Measurements from ENCODE around the gene KCNK2.
A peak's percentile ranks its signal among the peaks of the same experiment; 100 is the strongest.

Gene KCNK2, protein sequence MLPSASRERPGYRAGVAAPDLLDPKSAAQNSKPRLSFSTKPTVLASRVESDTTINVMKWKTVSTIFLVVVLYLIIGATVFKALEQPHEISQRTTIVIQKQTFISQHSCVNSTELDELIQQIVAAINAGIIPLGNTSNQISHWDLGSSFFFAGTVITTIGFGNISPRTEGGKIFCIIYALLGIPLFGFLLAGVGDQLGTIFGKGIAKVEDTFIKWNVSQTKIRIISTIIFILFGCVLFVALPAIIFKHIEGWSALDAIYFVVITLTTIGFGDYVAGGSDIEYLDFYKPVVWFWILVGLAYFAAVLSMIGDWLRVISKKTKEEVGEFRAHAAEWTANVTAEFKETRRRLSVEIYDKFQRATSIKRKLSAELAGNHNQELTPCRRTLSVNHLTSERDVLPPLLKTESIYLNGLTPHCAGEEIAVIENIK

DNA sequence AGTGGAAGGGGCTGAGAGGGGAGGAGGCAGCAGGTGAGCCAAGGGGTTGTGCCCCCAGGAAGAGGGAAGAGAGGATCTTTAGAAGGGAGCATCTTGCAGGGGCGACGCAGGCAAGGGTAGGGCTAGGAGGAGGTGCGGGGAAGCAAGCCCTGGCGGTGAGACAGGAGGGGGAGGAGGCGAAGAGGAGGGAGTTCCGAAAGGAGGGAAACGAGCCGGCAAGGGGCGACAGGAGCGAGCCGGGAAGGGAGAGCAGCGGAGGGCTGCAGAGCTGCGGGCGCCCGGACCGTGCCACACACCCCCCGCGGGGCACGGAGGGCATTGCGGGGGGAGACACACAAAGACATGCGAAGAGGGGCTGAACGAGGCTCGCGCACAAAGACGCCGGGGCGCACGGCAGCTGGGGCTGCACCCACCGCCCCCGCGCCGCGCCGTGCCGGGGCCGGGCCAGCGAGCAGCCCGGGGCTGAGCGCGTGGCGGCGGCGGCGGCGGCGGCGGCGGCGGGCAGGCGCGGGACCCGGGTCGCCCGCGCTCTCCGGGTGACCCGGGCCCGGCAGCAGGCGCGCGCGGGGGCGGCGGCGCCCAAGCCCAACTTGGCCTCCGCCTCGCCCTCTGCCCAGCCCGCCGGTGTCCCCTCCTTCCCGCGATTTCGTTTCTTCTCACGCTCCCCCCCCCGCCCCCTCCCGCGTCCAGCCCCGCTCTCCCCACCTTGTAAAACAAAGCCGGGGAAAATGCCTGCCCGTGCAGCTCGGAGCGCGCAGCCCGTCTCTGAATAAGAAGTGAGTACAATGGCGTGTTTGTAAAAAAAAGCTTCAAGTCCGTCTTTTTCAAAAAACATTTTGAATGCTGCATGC, at the start of gene KCNK2:
Gene KCNK2, plus strand, starts transcription at position 206 of the 851 bp plus-strand sequence. CDS start 649 bp downstream, outside the sequence.
- DNase-seq, result peak; percentile 54

DNA sequence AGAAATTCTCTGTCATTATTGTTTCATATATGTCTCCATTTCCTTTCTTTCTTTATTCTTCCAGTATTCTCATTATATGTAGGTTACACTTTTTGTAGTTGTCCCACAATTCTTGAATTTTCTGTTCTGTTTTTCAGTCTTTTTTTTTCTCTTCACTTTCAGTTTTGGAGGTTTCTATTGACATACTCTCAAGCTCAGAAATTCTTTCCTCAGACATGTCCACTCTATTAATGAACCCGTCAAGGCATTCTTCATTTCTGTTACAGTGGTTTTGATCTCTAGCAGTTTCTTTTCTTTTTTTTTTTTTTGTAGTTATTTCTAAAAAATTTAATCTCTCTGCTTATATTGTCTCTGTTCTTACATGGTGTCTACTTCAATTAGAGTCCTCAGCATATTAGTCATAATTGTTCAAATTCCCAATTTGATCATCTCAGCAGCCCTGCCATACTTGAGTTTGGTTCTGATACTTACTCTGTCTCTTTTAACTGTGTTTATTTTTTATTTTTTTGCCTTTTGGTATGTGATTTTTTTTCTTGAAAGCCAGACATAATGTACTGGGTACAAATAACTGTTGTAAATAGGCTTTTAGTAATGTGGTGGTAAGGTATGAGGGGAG, 49.5 kb upstream of the KCNK2 start:
- DNase-seq, result no peak

DNA sequence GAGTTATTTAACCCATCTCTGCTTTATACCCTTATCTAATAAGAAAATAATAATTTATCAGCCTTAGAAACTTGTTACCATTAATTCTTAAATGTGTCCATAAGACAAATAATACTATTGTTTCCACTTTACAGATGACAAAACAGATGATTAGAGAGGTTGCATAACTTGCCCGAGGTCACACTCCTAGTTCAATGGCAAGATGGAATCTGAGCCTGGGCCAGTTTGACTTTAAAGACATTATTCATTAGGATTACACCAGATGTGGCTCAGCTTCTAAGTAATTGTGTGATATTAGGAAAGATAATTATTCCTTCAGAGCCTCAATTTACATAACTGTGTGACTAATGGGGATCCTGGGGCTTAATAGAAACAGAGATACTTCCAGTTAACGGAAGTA, 42.3 kb upstream of the KCNK2 start:
- DNase-seq, result no peak

DNA sequence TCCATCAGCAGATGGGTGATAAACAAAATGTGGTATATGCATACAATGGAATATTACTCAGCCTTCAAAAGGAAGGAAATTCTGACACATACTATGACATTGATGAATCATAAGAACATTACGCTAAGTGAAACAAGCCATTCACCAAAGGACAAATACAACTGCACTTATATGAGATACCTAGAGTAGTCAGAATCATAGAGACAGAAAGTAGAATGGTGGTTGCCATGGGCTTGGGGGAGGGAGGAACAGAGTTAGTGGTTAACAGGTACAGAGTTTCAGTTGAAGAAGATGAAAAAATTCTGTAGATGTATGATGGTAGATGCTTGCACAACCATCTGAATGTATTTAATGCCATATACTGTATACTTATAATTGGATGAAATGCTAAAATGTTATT, 39.1 kb upstream of the KCNK2 start:
- no peak for DNase-seq

DNA sequence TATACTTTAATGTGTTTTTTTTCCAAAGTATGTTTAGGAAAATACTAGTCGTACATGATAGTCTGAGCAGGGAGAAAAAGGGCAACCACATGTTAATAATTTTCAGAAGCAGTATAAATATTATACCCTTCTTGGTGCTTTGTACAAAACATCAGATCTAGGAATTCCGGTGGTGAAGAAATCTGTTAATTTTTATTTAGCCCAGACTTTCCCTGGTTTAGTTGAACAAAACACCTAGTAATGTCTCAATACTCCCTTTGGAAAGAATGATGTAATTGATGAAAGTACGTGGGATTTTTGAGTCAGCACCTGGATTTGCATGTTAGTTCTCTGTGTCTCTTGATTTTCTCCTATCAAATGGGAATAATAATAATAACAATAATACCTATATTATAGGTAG, 38.4 kb upstream of the KCNK2 start:
- no peak for DNase-seq

DNA sequence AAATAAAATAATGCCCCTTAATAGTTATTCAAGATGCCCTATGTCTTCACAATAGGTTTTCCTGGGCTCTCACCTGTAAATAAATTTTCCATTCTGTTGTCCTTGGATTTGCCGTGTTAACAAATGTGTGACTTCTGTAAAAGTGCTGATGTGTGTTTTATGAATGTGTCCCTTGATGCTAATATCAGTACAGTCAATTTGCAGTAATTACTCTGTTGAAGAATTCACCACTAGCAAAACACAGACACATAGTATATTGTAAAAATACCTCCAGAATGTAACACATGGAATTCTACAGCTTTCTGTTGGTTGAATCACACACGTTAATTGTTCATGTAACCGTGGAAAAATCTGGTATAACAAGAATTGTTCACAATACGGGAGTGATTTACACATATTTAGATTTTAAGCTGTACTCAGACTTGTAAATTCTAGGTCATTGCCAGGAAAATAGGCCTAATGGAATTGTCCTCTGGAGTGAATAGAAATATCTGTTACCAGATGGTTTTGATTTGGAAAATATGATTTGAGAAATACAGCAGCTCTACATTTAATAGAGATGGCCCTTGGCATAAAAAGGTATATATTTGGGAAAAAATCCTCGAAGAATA, 36.7 kb upstream of the KCNK2 start:
- DNase-seq, result no peak

DNA sequence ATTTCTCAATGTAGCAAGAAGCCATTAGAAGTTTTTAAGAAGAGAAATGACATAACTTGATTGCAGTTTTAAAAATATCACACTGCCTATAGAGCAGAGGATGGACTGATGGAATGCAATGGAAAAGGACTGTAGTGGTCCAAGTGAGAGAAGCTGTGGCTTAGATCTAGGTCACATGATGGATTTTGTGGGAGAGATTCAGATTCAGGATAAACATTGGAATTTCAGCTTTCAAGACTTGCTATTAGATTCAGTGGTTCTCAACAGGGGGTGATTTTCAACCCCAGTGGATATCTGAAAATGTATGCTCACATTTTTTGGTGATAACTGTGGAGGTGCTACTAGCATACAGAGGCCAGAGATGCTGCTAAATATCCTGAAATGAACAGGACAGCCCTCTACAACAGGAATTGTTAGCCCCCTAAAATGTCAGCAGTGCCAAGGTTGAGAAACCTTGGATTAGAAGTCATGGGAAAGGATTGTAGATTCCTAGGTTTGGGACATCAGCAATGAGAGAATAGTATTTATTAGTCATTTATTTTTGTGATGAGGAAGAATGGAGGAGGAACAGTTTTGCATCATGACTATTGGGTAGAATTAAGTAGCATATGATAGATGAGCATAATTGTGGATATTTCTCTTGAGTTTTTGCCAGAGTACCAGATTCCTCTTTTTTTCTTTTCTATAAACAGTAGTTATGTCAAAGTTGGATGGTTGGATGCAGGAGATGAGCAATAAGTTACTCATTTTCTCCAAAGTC, 30.1 kb upstream of the KCNK2 start:
- no peak for DNase-seq

DNA sequence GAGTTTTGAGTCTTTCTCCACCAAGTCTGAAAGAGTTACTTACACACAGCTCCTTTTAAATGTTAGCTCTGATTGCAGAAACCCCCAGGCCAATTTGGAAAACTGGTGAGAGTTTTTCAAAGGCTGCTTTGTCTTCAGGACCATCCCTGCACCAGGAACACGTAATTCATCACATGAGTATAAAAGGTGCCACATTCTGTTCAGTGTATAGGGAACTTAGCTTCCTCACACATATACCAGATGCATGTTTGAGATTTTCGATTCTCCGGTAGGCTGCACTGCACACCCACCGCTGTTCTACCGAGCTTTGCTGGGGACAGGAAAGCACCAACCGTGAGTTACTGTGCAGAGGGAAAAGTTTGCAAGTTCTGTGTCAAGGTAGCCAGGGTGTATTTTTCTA, 28.3 kb upstream of the KCNK2 start:
- DNase-seq, result no peak

DNA sequence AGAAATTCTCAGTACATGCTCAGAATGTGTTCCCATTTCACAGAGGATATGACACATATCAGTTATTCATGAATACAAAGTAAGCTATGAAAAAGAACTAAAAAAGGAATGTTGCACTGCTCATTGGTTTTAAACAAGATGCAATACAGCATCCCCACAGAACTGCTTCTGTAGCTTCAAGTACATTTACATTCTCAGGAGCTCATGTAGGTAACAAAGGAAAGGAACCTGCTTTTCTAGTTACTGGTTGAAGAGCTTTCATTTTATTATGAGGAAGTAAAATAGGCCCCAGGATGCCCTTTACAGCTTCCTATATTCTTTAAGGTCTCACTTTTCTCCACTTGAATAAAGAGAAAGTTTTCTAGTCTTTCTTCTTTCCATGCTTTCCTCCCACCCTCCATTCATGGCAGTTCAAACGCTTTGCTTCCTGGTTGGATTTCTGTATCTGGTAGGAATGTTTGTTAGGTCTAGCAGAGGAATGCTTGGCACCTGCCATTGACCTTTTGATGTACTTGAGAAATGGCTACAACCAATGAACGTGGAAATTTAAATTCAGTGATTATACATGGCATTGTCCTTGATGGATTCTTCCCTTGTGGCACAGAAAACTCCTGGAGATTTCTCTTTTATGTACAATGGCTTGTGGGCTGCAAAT, 27.1 kb upstream of the KCNK2 start:
- no peak for DNase-seq

DNA sequence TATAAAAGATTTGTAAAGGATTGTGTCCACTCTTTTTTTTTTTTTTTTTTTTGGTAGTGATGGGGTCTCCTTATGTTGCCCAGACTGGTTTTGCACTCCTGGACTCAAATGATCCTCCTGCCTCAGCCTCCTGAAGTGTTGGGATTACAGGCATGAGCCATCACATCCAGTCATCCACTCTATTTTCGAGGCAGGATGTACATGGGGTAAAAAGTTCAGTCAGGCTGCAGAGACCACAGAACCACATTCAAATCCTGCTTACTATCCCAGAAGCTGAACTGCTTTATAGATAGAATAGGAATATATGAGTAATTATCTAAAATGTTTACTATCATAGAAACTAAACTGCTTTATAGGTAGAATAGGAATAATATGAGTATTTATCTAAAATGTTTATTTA, 26.0 kb upstream of the KCNK2 start:
- DNase-seq, result no peak

DNA sequence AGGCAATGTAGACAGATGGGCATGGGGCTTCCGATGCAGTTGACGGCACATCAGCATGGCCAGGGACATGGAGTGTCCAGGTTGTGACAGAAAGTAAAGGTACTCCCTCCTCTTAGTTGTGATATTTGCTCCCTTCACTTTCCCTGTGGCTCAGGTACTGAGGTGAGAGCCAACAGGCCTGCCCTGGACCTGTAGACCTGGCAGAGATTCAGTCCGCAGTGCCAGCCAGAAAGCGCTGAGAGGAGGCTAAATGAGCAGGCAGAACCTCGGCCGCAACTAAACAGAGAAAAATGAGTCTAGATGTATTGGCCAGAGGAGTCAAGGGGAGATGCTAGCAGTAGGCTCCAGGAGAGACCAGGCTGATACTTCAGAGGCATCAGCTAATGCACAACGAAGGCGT, 22.6 kb upstream of the KCNK2 start:
- no peak for DNase-seq

DNA sequence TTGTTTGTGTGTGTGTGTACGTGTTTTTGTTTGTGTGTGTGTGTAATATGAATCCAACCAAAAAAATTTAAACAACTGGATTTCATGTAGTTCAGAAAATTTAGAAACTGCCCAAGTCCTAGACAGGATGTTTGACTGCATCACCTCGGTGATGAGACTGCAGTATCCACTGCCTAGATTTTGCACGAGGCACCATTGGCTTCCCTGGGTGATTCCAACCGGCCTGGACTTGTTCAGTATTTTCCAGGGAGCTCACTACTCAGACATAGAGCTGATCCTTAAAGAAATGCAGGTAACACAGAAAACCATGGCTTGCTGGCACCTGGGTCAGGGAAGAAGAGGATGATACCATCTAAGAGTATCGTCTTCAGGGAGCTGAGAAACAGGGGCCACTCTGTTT, 18.2 kb upstream of the KCNK2 start:
- DNase-seq, result no peak

DNA sequence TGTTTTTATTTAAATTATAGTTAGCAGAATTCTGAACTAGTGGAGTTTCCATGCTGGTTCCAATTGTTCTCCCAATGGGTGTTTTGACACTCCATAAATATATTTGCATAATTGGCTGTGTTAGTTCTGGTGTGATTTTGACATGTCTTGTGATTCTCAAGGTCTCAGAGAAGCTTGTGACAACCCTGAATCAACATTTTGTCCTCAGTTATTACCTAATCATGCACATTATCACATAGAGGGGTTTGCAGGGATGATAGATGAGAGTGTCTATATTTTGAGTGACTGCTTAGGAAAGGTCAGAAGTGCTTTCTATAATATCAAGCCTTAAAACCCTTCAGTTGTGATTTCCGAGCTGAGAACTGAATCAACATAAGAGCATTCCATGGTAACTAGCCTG, 11.5 kb upstream of the KCNK2 start:
- no peak for DNase-seq

DNA sequence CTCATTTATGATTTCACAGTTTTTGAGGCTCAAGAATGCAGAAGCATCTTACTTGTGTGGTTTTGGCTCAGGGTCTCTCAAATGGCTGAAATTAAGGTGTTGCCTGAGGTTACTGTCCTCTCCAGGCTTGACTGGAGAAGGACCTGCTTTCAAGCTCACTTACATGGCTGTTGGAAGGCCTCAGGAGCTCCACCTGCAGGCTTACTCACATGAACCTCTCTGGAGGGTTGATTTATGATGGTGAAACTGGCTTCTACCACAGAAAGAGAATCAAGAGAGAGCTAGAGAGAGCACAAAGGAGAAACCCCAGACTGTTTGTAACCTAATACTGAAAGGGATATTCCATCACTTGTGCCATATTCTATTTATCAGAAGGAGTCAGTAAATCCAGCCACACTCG, 6.2 kb upstream of the KCNK2 start:
- DNase-seq, result peak; percentile 28

DNA sequence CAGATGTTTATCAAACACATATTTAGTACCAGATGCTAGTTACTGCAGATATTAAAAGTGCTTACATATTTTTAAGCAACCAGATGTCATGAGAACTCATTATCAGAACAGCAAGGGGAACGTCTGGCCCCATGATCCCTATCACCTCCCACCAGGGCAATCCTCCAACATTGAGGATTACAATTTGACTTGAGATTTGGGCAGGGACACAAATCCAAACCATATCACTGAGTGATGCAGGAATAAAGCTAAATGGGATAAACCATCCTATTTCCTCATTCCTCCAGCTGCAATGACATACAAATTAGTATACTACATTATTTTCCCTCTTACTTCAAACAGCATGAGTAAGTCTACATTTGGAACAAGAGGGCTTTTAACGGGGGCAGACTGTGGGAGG, 3.1 kb upstream of the KCNK2 start:
- DNase-seq, result no peak

DNA sequence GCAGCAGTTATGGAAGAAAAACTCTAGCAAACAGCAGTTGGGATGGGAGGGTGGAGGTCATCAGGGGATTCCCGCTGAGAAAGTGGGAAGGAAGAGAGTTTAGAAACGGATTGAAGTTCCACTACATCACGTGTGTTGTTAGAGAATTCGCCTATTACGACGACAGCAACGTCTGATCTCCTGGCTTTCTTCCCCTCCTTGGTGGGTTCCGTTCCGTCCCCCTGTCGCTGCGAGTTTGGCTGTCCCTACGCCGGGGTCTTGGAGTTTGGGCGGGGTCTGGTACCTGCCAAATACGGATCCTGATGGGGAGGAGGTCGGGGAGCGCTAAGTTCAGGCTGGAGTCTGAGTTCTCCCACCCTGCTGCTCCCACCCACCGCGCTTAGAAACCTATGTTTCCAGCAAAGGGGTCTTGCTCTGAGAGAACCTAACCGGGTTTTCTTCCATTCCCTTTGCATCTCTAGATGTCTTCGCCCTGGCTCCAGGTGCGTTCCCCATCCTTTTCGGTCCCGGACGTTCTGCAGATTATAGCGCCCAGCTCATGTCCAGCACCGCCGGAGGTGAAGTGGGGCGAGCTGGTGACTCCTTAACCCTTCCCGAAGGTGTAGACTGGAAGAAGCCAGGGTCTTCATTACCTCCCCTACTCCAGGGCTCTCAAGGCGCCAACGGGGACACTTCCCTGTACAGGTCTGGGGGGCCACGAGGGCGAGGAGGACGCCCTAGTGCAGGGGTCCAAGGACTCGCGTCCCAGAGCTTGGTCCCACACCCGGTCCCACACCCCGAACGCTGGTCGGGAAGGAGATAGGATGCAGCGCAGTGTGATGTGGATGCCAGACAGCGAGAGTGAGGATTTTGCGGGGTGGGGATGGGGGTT, 641 bp upstream of the KCNK2 start:
- no peak for DNase-seq

DNA sequence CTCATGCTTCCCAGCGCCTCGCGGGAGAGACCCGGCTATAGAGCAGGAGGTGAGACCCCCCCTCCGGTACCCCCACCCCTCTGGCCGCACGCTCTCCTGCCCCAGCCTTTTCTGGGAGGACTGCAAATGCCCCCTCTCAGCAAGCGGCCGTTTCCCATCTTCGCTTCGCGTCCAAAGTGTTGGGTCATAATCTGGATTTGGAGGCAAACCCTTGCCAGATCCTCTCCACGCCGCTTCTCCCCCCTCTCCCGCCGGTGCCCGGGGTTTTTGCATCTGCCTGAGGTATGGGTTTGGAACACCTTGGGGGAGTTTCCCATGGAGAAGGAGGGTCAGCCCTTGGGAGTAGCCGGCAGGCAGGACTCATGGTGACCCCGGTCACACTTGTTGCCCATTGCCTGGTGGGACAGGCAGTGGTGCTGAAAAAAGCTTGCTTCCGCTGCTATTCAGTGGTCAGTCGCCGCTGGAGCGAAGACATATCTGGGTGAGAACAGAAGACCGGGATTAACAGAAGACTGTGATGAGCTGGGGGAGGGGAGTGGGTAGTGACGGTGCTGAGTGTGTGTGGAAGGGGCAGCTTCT, 935 bp downstream of the KCNK2 start:
- peak; percentile 47 for DNase-seq

DNA sequence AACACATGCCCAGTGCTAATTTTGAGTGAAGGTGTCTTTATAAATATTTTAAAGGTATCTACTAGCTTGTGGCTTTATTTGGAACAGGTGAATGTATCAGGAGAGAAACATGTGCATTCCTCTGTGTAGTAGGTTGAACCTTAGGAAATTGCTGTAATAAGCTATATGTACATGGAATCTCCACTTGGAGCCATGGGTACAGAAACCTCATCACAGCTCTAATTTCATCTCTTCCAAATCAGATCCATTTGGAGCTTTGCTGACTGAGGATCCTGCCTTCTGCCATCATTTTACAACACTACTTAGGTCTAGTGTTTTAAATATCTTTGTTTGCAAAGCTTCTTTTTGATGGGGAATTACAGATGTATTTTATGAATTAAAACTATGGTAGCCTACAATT, 2.1 kb downstream of the KCNK2 start:
- no peak for DNase-seq

DNA sequence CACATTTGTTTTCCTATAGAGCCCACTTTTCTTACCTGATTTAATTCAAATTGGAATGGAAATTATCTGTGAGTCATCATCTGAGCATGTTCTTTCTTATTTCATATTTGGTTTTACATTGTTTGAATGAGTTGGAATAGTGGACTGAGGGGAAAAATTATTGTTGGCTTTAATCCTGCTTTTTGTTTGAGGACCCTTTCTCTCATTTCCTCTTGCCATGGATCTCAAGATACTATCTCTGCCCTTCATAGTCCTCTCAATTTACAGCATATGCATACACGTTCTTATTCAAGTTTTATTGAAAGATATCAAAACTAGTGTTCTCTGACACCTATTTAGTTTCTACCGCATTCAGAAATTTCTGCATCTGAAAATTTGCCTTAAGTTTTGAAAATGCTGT, 5.1 kb downstream of the KCNK2 start:
- DNase-seq, result no peak

DNA sequence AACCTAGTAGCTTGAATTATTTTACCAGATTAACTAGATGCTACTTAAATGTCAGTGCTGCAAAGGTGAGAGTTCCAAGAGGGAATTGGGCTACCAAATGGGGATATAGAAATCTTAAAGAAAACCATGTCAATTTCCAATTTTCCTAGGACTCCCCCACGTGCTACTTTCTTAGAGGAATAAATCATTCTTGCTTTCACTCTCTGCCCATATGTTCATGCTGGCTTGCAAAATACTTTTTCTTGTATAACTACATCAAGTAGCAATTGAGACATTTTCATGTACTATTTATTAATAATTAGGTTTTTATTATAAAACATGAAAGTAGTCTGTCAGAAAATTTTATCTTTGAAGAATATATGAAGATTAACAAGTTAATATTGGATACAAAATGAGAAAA, 11.8 kb downstream of the KCNK2 start:
- no peak for DNase-seq

DNA sequence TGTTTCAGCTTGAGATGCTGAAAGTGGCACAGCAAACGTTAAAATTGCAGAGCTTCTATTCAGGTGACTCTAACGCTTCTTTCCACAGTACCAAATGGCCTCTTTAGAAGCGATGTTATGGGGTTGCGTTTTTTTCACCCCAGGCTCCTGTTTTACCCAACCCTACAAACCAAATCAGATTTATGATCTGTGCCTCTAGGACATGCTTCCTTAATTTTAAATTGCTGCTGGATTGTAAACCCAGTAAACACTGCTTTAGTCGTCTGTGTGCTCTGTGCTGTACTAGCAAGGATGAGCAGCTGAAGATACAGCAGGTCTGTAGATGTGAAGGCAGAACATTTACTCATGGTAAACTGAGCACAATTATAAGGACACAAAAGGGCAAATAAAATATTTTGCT, 13.0 kb downstream of the KCNK2 start:
- no peak for DNase-seq
